H9 (cell line): ENCODE results near the gene PPIH. TPM values are rescaled to one million over a fixed set of nuclear protein-coding genes. Genes with fewer than 3 reads are reported as not detected.
A peak's percentile ranks its signal among the peaks of the same experiment; 100 is the strongest.

ENCODE experiments used
- DNase-seq: peaks from one replicate; pipeline ENCODE4 v3.0.0-alpha.2; 2017
- H2AFZ ChIP-seq: one replicate; pipeline ENCODE4 v1.6.1; 2013; ENCODE audit warnings: mild to moderate bottlenecking, low read length, control low read depth, moderate library complexity
- H2AK5ac ChIP-seq: 2 replicates; pipeline ENCODE4 v1.6.1; 2013; ENCODE audit warnings: low read length, control low read depth, mixed read lengths; ENCODE audit not compliant: insufficient read length
- H2BK120ac ChIP-seq: one replicate; pipeline ENCODE4 v1.6.1; 2013; ENCODE audit warnings: low read depth, mild to moderate bottlenecking, low read length, control low read depth, inconsistent platforms; ENCODE audit not compliant: poor library complexity, severe bottlenecking
- H2BK12ac ChIP-seq: 2 replicates; pipeline ENCODE4 v1.6.1; 2013; ENCODE audit warnings: low read length, control low read depth, mixed read lengths, low read depth; ENCODE audit not compliant: insufficient read length
- H2BK15ac ChIP-seq: 2 replicates; pipeline ENCODE4 v1.6.1; 2013; ENCODE audit warnings: low read depth, low read length, control low read depth
- H2BK20ac ChIP-seq: one replicate; pipeline ENCODE4 v1.6.1; 2013; ENCODE audit warnings: low read depth, mild to moderate bottlenecking, low read length, control low read depth, inconsistent platforms; ENCODE audit not compliant: poor library complexity, severe bottlenecking
- H2BK5ac ChIP-seq: 2 replicates; pipeline ENCODE4 v1.6.1; 2013; ENCODE audit warnings: low read length, control low read depth, mixed read lengths; ENCODE audit not compliant: insufficient read length
- H3K14ac ChIP-seq: 2 replicates; pipeline ENCODE4 v1.6.1; 2013; ENCODE audit warnings: low read length, control low read depth; ENCODE audit not compliant: insufficient read depth
- H3K18ac ChIP-seq: 2 replicates; pipeline ENCODE4 v1.6.1; 2013; ENCODE audit warnings: low read depth, mild to moderate bottlenecking, mixed read lengths, low read length, control low read depth; ENCODE audit not compliant: insufficient read length
- H3K23ac ChIP-seq: 2 replicates; pipeline ENCODE4 v1.6.1; 2013; ENCODE audit warnings: low read length, control low read depth, mixed read lengths, low read depth; ENCODE audit not compliant: insufficient read length
- H3K23me2 ChIP-seq: 2 replicates; pipeline ENCODE4 v1.6.1; 2013; ENCODE audit warnings: low read depth, mild to moderate bottlenecking, mixed read lengths, low read length, control low read depth; ENCODE audit not compliant: insufficient read length, poor library complexity, severe bottlenecking
- H3K27ac ChIP-seq: 2 replicates; pipeline ENCODE4 v1.5.1; 2013; ENCODE audit warnings: low read length, control low read depth, mixed read lengths, low read depth; ENCODE audit not compliant: insufficient read length
- H3K27me3 ChIP-seq: 2 replicates; pipeline ENCODE4 v1.6.1; 2013; ENCODE audit warnings: low read length, control low read depth, inconsistent platforms; ENCODE audit not compliant: insufficient read depth
- H3K4ac ChIP-seq: 2 replicates; pipeline ENCODE4 v1.6.1; 2013; ENCODE audit warnings: low read depth, mild to moderate bottlenecking, control low read depth, inconsistent platforms, low read length, moderate library complexity
- H3K4me1 ChIP-seq: 2 replicates; pipeline ENCODE4 v1.6.1; 2013; ENCODE audit warnings: low read length, control low read depth, inconsistent platforms; ENCODE audit not compliant: insufficient read depth
- H3K4me2 ChIP-seq: 2 replicates; pipeline ENCODE4 v1.6.1; 2013; ENCODE audit warnings: low read length, control low read depth, mixed read lengths; ENCODE audit not compliant: insufficient read length, insufficient read depth
- H3K56ac ChIP-seq: 2 replicates; pipeline ENCODE4 v1.6.1; 2013; ENCODE audit warnings: low read depth, mild to moderate bottlenecking, mixed read lengths, low read length, control low read depth; ENCODE audit not compliant: insufficient read length
- H3K79me1 ChIP-seq: 2 replicates; pipeline ENCODE4 v1.6.1; 2013; ENCODE audit warnings: low read depth, mild to moderate bottlenecking, moderate library complexity, low read length, control low read depth, inconsistent platforms; ENCODE audit not compliant: insufficient read depth, poor library complexity, severe bottlenecking
- H3K79me2 ChIP-seq: 2 replicates; pipeline ENCODE4 v1.6.1; 2013; ENCODE audit warnings: low read length, control low read depth, inconsistent platforms; ENCODE audit not compliant: insufficient read depth
- H3K9ac ChIP-seq: 2 replicates; pipeline ENCODE4 v1.6.1; 2013; ENCODE audit warnings: low read length, control low read depth, mixed read lengths; ENCODE audit not compliant: insufficient read length; ENCODE audit errors: extremely low read depth
- H3K9me3 ChIP-seq: one replicate; pipeline ENCODE4 v1.6.1; 2013; ENCODE audit warnings: low read depth, low read length, inconsistent platforms; ENCODE audit not compliant: control insufficient read depth
- H3T11ph ChIP-seq: one replicate; pipeline ENCODE4 v1.6.1; 2013; ENCODE audit warnings: mild to moderate bottlenecking, low read length, control low read depth, inconsistent platforms
- H4K20me1 ChIP-seq: one replicate; pipeline ENCODE4 v1.6.1; 2013; ENCODE audit not compliant: control insufficient read depth, insufficient read length, insufficient read depth
- H4K5ac ChIP-seq: 2 replicates; pipeline ENCODE4 v1.6.1; 2013; ENCODE audit warnings: low read depth, mild to moderate bottlenecking, mixed read lengths, low read length, control low read depth; ENCODE audit not compliant: insufficient read length
- H4K8ac ChIP-seq: replicated peaks from 2 replicates; pipeline ENCODE4 v1.6.1; 2013; ENCODE audit warnings: low read length, control low read depth, mixed read lengths, low read depth; ENCODE audit not compliant: insufficient read length
- H4K91ac ChIP-seq: 2 replicates; pipeline ENCODE4 v1.6.1; 2013; ENCODE audit warnings: low read depth, mild to moderate bottlenecking, moderate library complexity, mixed read lengths, low read length, control low read depth; ENCODE audit not compliant: insufficient read length
- H3K27ac Mint-ChIP-seq, 3 experiments: 2 replicates in 2 of 3; 3 replicates in 1 of 3; pipeline ENCODE4 v1.8.0; 2020 to 2021; ENCODE audit warnings: mixed read lengths in 3 of 3, mild to moderate bottlenecking in 1 of 3, moderate library complexity in 1 of 3
- H3K27me3 Mint-ChIP-seq: 2 replicates; pipeline ENCODE4 v1.8.0; 2021; ENCODE audit warnings: low read depth, mild to moderate bottlenecking, moderate library complexity, mixed read lengths
- H3K36me3 Mint-ChIP-seq, 3 experiments: 2 replicates in 2 of 3; 3 replicates in 1 of 3; pipeline ENCODE4 v1.8.0; 2020 to 2021; ENCODE audit warnings: low read depth in 3 of 3, mixed read lengths in 3 of 3; ENCODE audit not compliant: insufficient read depth in 1 of 3
- H3K4me1 Mint-ChIP-seq, 2 experiments: 2 replicates each; pipeline ENCODE4 v1.8.0; 2020; ENCODE audit warnings: mixed read lengths in 2 of 2
- H3K4me3 Mint-ChIP-seq, 2 experiments: 2 replicates in 1 of 2; 3 replicates in 1 of 2; pipeline ENCODE4 v1.8.0; 2020 to 2021; ENCODE audit warnings: mild to moderate bottlenecking in 2 of 2, mixed read lengths in 2 of 2, moderate library complexity in 1 of 2
- H3K9me3 Mint-ChIP-seq, 2 experiments: 2 replicates in 1 of 2; 3 replicates in 1 of 2; pipeline ENCODE4 v1.8.0; 2020; ENCODE audit warnings: mild to moderate bottlenecking in 2 of 2, mixed read lengths in 2 of 2, moderate library complexity in 1 of 2
- WGBS: extraction: QIAGEN DNeasy Blood & Tissue Kit; methylation state at CpG from one replicate; pipeline ENCODE4 v1.1.7; 2013; ENCODE audit warnings: missing lambda C conversion rate, low lambda C conversion rate, mixed read lengths; ENCODE audit not compliant: insufficient read length; ENCODE audit errors: extremely low coverage; 5-methylcytosine and 5-hydroxymethylcytosine counted together
- total RNA-seq: library from RNA; stranded (reverse); gene quantifications from 2 replicates; pipeline ENCODE4 v1.2.1, GENCODE V29; 2021
- TF ChIP-seq, protein P1 (sequence below): fragments of 200-600 bp; sonication (generic); conservative IDR thresholded peaks from 3 replicates; pipeline ENCODE4 v1.8.0; 2021; ENCODE audit warnings: antibody characterized with exemption, mild to moderate bottlenecking

The PPIH gene
- total RNA-seq, 1 experiment from 2014 or later, result 89.3 TPM

DNA sequence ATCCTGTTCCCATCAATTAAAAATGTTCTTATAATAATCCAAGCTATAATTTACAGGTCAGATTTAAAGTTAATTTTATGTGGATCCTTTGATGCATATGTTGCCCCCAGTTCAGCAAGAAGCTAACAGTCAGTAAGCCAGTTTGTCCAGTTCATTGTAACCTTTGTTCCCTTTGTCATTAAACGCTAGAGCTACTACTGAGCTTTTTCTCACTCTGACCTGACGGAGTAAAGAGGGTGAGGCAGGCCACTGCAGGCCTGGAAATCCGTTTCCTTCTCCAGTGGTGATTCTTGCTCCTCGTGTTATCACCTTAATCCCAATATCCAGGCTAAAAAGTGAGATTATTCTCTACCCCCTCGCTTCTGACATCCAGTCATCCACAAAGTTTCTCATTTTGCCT is 34.2 kb downstream of the PPIH start:
- no peak overlapping the region for H3K4ac ChIP-seq
- H4K20me1 ChIP-seq, result no peaks in the 10 kb centered on the region
- H2BK20ac ChIP-seq, result no peak overlapping the region
- H2BK5ac ChIP-seq, result no peak overlapping the region
- no peak overlapping the region for H3K56ac ChIP-seq
- Mint-ChIP-seq H3K36me3 (peaks cover 28 to 63% (median 54%) of the 10 kb centered on the region in 3 experiments), H3K9me3 (no peaks in the 10 kb centered on the region), H3K27ac (peak overlapping the region; percentile 2 to 81 (median 63); a peak in 4 of 7 replicates), H3K4me1 (peaks cover 40 to 47% of the 10 kb centered on the region in 2 experiments), H3K27me3 (no peaks in the 10 kb centered on the region; the same call in 1 of the 2 replicates), H3K4me3 (no peak overlapping the region)
- no peak overlapping the region for H3K9ac ChIP-seq
- no CpG with 5 or more reads among the region's 5 CpGs for WGBS
- TF ChIP-seq, protein P1, sequence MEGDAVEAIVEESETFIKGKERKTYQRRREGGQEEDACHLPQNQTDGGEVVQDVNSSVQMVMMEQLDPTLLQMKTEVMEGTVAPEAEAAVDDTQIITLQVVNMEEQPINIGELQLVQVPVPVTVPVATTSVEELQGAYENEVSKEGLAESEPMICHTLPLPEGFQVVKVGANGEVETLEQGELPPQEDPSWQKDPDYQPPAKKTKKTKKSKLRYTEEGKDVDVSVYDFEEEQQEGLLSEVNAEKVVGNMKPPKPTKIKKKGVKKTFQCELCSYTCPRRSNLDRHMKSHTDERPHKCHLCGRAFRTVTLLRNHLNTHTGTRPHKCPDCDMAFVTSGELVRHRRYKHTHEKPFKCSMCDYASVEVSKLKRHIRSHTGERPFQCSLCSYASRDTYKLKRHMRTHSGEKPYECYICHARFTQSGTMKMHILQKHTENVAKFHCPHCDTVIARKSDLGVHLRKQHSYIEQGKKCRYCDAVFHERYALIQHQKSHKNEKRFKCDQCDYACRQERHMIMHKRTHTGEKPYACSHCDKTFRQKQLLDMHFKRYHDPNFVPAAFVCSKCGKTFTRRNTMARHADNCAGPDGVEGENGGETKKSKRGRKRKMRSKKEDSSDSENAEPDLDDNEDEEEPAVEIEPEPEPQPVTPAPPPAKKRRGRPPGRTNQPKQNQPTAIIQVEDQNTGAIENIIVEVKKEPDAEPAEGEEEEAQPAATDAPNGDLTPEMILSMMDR, result no peak
- H3K23me2 ChIP-seq, result no peaks in the 10 kb centered on the region
- no peak overlapping the region for H2BK15ac ChIP-seq
- H3T11ph ChIP-seq, result no peak overlapping the region
- no peak overlapping the region for H3K14ac ChIP-seq
- no peak overlapping the region for H4K5ac ChIP-seq
- H3K4me1 ChIP-seq, result no peaks in the 10 kb centered on the region
- no peak for DNase-seq
- H3K79me2 ChIP-seq, result peaks cover 62% of the 10 kb centered on the region
- no peak overlapping the region for H3K27ac ChIP-seq
- H2AK5ac ChIP-seq, result no peak overlapping the region
- no peak overlapping the region for H3K23ac ChIP-seq
- no peak overlapping the region for H2BK12ac ChIP-seq
- peaks cover 6% of the 10 kb centered on the region for H3K79me1 ChIP-seq
- H2AFZ ChIP-seq, result no peak overlapping the region
- H3K18ac ChIP-seq, result no peak overlapping the region
- H3K4me2 ChIP-seq, result no peak overlapping the region
- no peaks in the 10 kb centered on the region for H3K9me3 ChIP-seq
- no peaks in the 10 kb centered on the region for H3K27me3 ChIP-seq
- H4K8ac ChIP-seq, result no peak overlapping the region
- no peak overlapping the region for H4K91ac ChIP-seq
- no peak overlapping the region for H2BK120ac ChIP-seq
